Gastroesophageal sphincter (tissue), 3 donors: Measurements from ENCODE around the gene COL25A1.

Experiments
- POLR2A ChIP-seq, 2 donors: fragments of 450-650 bp; IDR thresholded peaks; one replicate each; pipeline ENCODE4 v1.6.1; 2017; ENCODE audit warnings: antibody characterized with exemption in 2 of 2, mild to moderate bottlenecking in 2 of 2, moderate library complexity in 1 of 2
- TF ChIP-seq, protein P1 (sequence below), 4 experiments: fragments of 200-600 bp in 2 of 4; fragments of 450-650 bp in 2 of 4; sonication (generic) in 1 of 4; IDR thresholded peaks; one replicate each; pipeline ENCODE4 v1.5.1; 2017 to 2019; ENCODE audit warnings: antibody characterized with exemption in 4 of 4, mild to moderate bottlenecking in 2 of 4, moderate library complexity in 2 of 4

GRCh38 chr4:108946237-108946636, 356.2 kb downstream of the COL25A1 start:
- TF ChIP-seq, protein P1, sequence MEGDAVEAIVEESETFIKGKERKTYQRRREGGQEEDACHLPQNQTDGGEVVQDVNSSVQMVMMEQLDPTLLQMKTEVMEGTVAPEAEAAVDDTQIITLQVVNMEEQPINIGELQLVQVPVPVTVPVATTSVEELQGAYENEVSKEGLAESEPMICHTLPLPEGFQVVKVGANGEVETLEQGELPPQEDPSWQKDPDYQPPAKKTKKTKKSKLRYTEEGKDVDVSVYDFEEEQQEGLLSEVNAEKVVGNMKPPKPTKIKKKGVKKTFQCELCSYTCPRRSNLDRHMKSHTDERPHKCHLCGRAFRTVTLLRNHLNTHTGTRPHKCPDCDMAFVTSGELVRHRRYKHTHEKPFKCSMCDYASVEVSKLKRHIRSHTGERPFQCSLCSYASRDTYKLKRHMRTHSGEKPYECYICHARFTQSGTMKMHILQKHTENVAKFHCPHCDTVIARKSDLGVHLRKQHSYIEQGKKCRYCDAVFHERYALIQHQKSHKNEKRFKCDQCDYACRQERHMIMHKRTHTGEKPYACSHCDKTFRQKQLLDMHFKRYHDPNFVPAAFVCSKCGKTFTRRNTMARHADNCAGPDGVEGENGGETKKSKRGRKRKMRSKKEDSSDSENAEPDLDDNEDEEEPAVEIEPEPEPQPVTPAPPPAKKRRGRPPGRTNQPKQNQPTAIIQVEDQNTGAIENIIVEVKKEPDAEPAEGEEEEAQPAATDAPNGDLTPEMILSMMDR (IDR thresholded peaks at IDR 0.05): no peak
- TF ChIP-seq POLR2A (IDR thresholded peaks at IDR 0.05): no peak
